Activated naive CD4-positive, alpha-beta T cell treated with anti-CD3 and anti-CD28 coated beads, Interleukin-2, amount 50 U/mL, for 72 hours (primary cell): ENCODE measurements around the gene CLP1. TPM values are rescaled to one million over a fixed set of nuclear protein-coding genes. Genes with fewer than 3 reads are reported as not detected.
"Not testable (repeated sequence)": the region's sequence is repeated elsewhere in the genome, so short reads cannot be mapped to it uniquely, and the experiment has no call there.

Experiments used
- ATAC-seq, 2 donors: fragments of 150-1000 bp; cut with Tn5 transposase; 2 replicates each; pipeline ENCODE4 v1.10.0; 2021; ENCODE audit warnings: mild to moderate bottlenecking in 2 of 2, moderate library complexity in 2 of 2
- DNase-seq, 2 donors: peaks; one replicate each; pipeline ENCODE4 v3.0.0; 2021 to 2022; ENCODE audit warnings: low spot score in 2 of 2
- H3K27ac Mint-ChIP-seq, 2 donors: one replicate each; pipeline ENCODE4 v1.8.0; 2022; ENCODE audit warnings: mild to moderate bottlenecking in 2 of 2, mixed read lengths in 2 of 2
- H3K36me3 Mint-ChIP-seq, 2 donors: one replicate each; pipeline ENCODE4 v1.8.0; 2022; ENCODE audit warnings: mixed read lengths in 2 of 2
- H3K9me3 Mint-ChIP-seq, 2 donors: one replicate each; pipeline ENCODE4 v1.8.0; 2022; ENCODE audit warnings: mixed read lengths in 2 of 2
- total RNA-seq, 2 donors: library from RNA; stranded (reverse); gene quantifications; one replicate each; pipeline ENCODE4 v1.2.3, GENCODE V29; 2022

The CLP1 gene
- total RNA-seq, 2 donors from 2014 or later = 15.5 to 23.5 TPM

GRCh38 chr11:57649826-57650738 lies 7.5 kb upstream of the CLP1 start, which contains the start of gene YPEL4:
Gene YPEL4, minus strand, starts transcription at chr11:57649912. Its CDS starts 2,805 bp downstream, at chr11:57647107.
- no peaks in the 10 kb centered on the region for H3K9me3 Mint-ChIP-seq
- peak within 1 kb of the TSS; percentile 47 to 86 for H3K27ac Mint-ChIP-seq
- ATAC-seq (peak; percentile 78 to 84), DNase-seq (peak in 1 of 2 donors; percentile 43)
- no peaks in the 10 kb centered on the region for H3K36me3 Mint-ChIP-seq

GRCh38 chr11:57650739-57651090 lies 6.8 kb upstream of the CLP1 start:
- ATAC-seq (no peak), DNase-seq (no peak)
- Mint-ChIP-seq H3K36me3 (no peaks in the 10 kb centered on the region), H3K9me3 (no peaks in the 10 kb centered on the region), H3K27ac (peak overlapping the region in 1 of 2 donors; percentile 47)

GRCh38 chr11:57651408-57651807 lies 6.2 kb upstream of the CLP1 start:
- H3K36me3 Mint-ChIP-seq = no peaks in the 10 kb centered on the region
- DNase-seq (no peak), ATAC-seq (no peak)
- H3K27ac Mint-ChIP-seq = no peak overlapping the region
- H3K9me3 Mint-ChIP-seq = no peaks in the 10 kb centered on the region

GRCh38 chr11:57652230-57652629 lies 5.3 kb upstream of the CLP1 start:
- not testable (repeated sequence) for DNase-seq, H3K9me3 Mint-ChIP-seq, ATAC-seq, H3K27ac Mint-ChIP-seq, H3K36me3 Mint-ChIP-seq

GRCh38 chr11:57652662-57653061 lies 4.9 kb upstream of the CLP1 start:
- Mint-ChIP-seq H3K9me3 (no peaks in the 10 kb centered on the region), H3K36me3 (peaks cover 3% of the 10 kb centered on the region in 2 donors), H3K27ac (no peak overlapping the region)
- ATAC-seq (no peak), DNase-seq (no peak)

- H3K27ac Mint-ChIP-seq = no peak overlapping the region
- no peaks in the 10 kb centered on the region for H3K9me3 Mint-ChIP-seq
- DNase-seq (no peak), ATAC-seq (no peak)
- peaks cover 6 to 7% of the 10 kb centered on the region in 2 donors for H3K36me3 Mint-ChIP-seq
Observed at GRCh38 chr11:57653163-57653562, 4.4 kb upstream of the CLP1 start.

GRCh38 chr11:57656885-57657193 lies 723 bp upstream of the CLP1 start:
- DNase-seq (no peak), ATAC-seq (no peak)
- Mint-ChIP-seq H3K27ac (peak overlapping the region; percentile 87 to 92), H3K36me3 (peaks cover 7 to 19% of the 10 kb centered on the region in 2 donors), H3K9me3 (no peaks in the 10 kb centered on the region)

DNA sequence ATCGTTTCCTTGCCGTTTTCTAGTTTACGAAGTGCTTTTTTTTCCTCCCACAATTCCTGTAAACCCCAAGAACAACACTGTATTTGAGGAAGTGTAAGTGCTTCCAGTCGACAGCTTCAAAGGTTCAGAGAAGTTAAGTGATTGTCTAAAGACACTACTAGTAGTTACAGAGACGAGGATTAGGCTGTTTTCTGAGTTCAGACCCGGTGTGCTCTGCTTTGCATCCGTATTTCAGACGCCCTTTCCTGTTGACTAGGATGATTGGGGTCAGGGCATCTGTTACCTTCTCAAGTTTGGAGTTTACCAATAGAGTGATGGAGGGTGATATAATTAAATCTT lies 430 bp downstream of the CLP1 start:
- DNase-seq (no peak), ATAC-seq (no peak)
- no peaks in the 10 kb centered on the region for H3K9me3 Mint-ChIP-seq
- H3K27ac Mint-ChIP-seq = peak overlapping the region; percentile 92 to 99
- peaks cover 7 to 26% of the 10 kb centered on the region in 2 donors for H3K36me3 Mint-ChIP-seq

- Mint-ChIP-seq H3K9me3 (no peaks in the 10 kb centered on the region), H3K36me3 (peaks cover 7 to 26% of the 10 kb centered on the region in 2 donors), H3K27ac (no peak overlapping the region)
- DNase-seq (no peak), ATAC-seq (no peak)
Observed at GRCh38 chr11:57659669-57660068, 2.1 kb downstream of the CLP1 start.

DNA sequence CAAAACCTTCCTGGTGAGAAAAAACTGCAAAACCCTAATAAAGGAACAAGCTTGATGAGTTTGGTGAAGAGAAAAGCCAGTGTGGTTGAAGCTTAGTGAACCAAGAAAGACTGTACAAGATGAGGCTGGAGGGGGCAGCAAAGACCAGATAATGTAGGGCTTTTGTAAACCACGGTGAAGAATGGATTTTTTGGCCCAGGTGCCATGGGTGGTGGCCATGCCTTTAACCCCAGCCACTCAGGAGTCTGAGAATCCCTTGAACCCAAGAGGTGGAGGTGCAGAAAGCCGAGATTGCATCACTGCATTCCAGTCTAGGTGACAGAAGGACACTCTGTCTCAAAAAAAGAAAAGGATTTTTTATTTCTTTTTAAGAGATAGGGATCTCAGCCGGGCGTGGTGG lies 5.3 kb downstream of the CLP1 start:
- no peaks in the 10 kb centered on the region for H3K9me3 Mint-ChIP-seq
- peaks cover 2 to 21% of the 10 kb centered on the region in 2 donors for H3K36me3 Mint-ChIP-seq
- no peak for DNase-seq
- peak overlapping the region in 1 of 2 donors; percentile 19 for H3K27ac Mint-ChIP-seq
- no peak for ATAC-seq

GRCh38 chr11:57663975-57664374 lies 6.4 kb downstream of the CLP1 start:
- peaks cover 6 to 26% of the 10 kb centered on the region in 2 donors for H3K36me3 Mint-ChIP-seq
- H3K27ac Mint-ChIP-seq = peak overlapping the region in 1 of 2 donors; percentile 86
- H3K9me3 Mint-ChIP-seq = no peaks in the 10 kb centered on the region
- no peak for DNase-seq
- no peak for ATAC-seq

- ATAC-seq = peak; percentile 68 to 70
- H3K27ac Mint-ChIP-seq = peak overlapping the region; percentile 98 to 100
- H3K9me3 Mint-ChIP-seq = no peaks in the 10 kb centered on the region
- DNase-seq = peak; percentile 83 to 94
- H3K36me3 Mint-ChIP-seq = peaks cover 16 to 25% of the 10 kb centered on the region in 2 donors
Observed at GRCh38 chr11:57667117-57667735, 9.7 kb downstream of the CLP1 start.

- ATAC-seq (peak; percentile 89 to 91), DNase-seq (peak; percentile 97 to 100)
- peak within 1 kb of the TSS; percentile 98 to 100 for H3K27ac Mint-ChIP-seq
- peaks cover 0 to 1% of the 10 kb centered on the region in 2 donors for H3K9me3 Mint-ChIP-seq
- peaks cover 11 to 32% of the 10 kb centered on the region in 2 donors for H3K36me3 Mint-ChIP-seq
Observed at GRCh38 chr11:57667736-57668433, 10.3 kb downstream of the CLP1 start, which contains the start of gene ZDHHC5. Gene ZDHHC5, plus strand, starts transcription at chr11:57668114. Its CDS starts 4,977 bp downstream, at chr11:57673091.

GRCh38 chr11:57668434-57668782 lies 10.8 kb downstream of the CLP1 start:
- DNase-seq (no peak), ATAC-seq (peak; percentile 2 to 13)
- peaks cover 17 to 37% of the 10 kb centered on the region in 2 donors for H3K36me3 Mint-ChIP-seq
- H3K9me3 Mint-ChIP-seq = peaks cover 0 to 5% of the 10 kb centered on the region in 2 donors
- H3K27ac Mint-ChIP-seq = peak overlapping the region; percentile 98 to 100

- DNase-seq (no peak), ATAC-seq (no peak)
- no peak overlapping the region for H3K27ac Mint-ChIP-seq
- peaks cover 0 to 5% of the 10 kb centered on the region in 2 donors for H3K9me3 Mint-ChIP-seq
- H3K36me3 Mint-ChIP-seq = peaks cover 9 to 62% of the 10 kb centered on the region in 2 donors
Observed at GRCh38 chr11:57674251-57674650, 16.7 kb downstream of the CLP1 start.

- peaks cover 0 to 5% of the 10 kb centered on the region in 2 donors for H3K9me3 Mint-ChIP-seq
- H3K36me3 Mint-ChIP-seq = peaks cover 8 to 61% of the 10 kb centered on the region in 2 donors
- ATAC-seq = no peak
- H3K27ac Mint-ChIP-seq = peak overlapping the region in 1 of 2 donors; percentile 57
- DNase-seq = no peak
Observed at GRCh38 chr11:57675176-57675941, 17.8 kb downstream of the CLP1 start.
